GM18868 (cell line): ENCODE data around the gene C6orf89.

Experiments
- ATAC-seq: cut with Tn5 transposase; IDR thresholded peaks from one replicate; pipeline ENCODE4 v1.9.1; 2021; ENCODE audit warnings: mild to moderate bottlenecking, moderate library complexity; ENCODE audit not compliant: unreplicated experiment

C6orf89 gene

DNA sequence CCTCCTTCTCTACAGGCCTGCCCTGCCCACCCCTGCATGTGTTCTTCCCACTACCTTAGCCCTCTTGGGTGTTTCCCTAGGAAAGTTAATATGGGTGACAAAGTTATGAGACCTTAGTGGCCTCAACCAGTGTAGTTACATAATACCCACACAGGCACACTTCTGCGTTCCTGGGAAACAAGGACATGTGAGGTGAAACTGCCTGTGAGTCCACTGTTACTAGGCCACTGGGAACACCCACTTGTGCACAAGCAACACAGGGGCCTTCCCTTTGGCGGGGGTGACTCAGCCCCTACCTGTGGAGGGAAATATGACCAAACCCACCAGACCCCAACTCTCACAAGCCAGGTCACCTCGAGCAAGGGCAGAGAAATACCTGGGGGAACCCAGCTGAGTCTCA is 81.5 kb downstream of the C6orf89 start:
- no peak for ATAC-seq

DNA sequence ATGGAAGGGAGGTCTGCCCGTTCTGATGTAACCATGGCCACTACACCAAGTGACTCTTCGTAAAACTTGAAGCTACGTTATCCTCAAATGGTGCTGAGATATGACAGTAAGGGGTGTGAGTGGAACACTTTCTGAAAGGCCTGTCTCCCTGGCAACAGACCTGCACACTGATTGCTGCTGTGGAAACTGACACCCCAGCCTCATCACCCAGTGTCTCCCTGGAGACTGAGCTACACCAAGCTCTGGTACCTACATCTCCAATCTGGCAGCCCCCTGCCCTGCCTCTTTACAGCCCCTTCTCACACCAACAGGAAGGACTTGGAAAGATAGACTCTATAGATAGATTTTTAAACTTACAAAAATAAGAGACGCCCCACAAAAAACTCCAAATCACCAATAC is 82.0 kb downstream of the C6orf89 start:
- no peak for ATAC-seq

DNA sequence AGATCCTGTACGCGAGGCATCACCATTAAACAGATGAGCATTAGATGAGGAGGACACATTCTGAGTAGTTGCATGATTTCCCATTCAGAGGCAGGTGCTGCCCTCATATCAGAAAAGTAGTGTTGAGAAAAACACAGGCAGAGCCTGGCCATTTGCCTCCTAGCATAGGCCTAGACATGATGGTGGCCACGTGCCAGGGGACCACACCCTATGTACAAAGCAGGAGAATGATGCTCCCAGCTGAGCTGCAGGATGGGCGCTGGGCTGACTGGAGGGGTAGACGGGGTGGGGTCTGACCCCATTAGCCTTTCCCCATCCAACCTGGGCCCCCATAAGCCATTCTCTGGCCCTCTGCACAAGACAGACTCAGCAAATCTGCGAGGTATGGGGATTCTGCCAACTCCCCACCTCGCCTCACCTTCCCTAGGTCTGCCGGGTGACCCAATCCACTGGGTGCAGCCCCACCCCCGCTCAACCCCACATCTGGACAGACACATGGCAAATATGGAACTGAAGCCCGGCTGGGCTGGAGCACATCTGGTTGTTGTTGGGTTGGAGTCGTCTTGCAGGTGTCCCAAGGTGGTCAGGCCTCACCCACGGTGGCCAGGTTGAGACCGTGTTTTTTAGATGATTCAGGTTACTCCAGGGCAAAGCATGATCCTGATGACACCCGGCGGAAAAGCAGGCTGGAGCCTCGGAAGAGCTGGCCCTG is 82.7 kb downstream of the C6orf89 start:
- no peak for ATAC-seq

DNA sequence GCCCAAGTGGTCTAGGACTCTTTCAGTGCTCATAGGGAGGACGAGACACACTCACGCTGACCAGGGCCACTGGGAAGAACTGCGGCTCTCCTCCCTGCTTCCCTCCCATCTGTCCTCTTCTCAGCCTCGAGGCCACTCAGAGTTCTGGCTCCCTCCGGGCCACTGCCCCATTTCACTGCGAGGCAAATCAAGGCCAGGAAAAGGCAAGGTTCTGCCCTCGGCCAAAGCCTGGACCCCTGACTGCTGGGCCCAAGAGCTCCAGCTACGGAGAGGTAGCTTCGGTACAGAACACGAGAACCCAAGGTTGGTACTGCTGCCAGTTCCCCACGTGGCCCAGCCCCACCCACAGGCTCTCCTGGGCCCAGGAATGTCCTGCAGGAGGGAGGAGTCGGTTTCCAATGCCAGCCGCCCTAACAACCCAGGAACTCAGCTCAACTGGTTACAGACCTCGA is 83.5 kb downstream of the C6orf89 start:
- ATAC-seq: no peak

DNA sequence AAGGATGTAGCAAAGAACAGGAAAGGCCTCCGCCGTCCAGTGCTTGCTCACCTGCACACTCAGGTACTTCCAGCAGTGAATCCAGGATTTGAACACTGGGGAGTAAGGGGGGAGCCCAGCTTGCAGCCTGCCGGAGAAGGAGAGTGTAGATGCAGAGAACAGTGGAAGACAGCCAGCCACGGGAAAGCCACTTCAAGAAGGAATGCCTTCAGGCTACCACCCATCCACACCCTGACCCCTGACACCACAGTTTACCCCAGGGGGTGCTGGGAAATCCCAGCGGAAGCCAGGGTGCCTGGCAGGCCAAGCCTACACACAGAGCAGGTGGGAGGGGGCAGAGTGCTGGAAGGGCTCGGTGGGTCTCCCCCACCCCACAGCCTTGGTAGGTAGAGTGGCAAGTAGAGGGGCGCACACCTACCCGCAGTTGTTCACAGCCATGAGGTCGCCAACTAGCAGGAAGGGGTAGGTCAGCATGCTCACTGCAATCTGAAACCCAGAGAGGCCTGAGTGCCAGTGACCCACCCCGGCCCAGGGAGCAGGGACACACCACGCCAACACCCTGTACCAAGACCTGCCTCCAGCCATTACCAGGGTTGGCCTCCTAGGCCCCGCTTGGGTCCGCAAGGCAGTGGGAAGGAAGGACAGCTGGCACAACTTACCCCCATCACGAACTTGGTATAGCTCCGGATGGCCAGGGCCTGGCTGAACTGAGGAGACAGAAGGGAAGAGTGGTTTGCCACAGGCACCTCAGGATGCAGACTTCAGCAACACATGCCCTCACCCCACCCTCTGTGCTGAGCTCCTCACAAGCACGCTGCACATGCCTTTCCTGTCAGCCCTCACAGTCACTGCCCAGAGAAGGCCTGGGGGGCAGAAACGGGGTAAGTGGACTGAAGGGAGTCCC is 84.5 kb downstream of the C6orf89 start:
- no peak for ATAC-seq

DNA sequence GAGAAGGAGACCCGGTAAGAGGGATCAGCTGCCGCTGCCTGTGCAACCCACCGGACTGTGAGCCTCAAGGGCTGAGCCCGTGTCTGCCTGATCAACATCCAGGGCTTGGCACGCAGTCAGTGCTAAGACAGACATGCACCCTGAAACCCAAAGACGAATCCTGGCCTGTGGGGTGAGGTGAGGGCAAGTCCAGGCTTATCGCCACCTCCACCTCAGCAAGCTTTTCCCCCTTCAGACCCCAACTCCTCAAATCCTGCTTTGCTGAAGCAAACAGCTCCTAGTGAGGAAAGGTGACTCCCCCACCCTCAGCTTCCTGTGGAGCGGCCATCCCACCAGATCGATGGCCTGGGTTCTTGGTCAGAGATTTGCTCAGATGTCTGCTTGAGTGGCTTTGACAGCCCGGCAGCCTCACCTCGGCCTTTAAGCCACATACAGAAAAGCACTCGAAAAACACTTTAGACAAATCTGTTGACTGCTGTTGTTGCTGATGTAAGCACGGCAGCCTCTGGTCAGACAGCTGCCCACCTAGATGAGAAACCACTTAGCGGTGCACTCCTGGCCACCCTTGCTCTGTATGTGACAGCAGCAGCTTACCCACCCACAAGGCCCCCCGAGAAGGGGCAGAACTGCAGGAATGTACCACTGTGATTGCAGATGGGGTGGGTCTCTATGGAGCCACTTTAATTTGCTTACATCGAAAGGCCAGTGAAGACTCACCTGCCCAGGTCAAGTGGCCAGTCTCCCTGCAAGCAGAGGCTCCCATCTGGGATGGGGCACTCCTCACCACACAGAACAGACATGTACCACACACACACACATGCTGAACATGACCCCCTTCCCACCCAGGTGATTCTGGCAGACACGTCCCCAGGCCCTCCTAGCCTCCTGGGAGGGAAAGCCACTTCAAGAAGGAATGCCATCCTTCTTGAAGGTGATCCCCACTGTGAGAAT is 85.4 kb downstream of the C6orf89 start:
- ATAC-seq: no peak

DNA sequence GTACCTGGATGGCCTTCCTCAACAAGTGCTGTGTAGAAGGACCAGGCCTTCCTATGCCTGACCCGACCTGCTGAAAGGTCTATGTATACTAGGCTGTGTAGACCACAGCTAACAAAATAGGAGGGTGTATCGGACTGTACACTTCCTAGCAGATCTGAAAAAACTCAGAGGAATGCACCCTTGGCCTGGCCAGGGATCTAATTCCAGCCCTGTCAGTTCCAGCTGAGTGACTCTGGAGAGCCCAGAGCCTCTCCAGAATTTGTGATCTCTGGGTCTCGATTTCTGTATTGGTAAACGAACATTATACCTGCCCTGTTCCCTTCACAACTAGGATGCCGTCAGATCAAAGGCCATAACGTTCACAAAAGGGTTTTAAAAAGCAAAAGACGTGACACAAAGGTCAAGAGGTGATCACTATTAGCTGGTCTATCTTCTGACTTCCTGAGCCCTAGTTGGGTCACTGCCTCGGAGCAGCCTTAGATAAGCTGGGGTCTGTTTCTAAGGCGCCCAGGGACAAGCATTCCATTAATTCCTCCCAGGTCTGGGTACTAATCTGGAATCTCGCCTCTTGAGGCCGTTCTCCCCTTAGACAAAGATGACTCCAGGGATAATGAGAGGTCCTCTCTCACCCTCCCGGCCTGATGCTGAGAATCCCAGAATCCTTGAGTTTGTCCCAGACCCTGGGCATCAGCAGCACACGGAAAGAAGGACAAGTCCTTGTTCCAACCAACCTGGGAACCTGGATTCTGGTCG is 86.3 kb downstream of the C6orf89 start:
- no peak for ATAC-seq

DNA sequence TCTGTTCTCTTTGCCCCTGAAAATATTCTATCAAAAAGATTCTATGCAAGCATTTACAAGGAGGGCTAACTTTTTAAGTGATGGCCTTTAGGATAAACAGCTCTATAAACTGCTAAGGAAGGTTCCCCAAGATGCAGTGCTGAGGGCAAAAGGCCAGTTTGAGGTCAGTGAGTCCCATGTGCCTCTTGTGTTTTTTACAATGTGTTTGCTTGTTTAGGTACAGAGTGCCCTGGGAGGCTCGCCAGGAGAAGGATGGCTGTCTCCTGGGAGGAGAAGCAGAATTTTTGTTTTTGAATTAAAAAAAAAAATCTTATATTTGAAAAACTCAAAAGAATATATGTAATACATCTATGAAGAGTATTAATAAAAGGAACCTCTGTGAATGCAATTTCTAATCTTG is 87.4 kb downstream of the C6orf89 start:
- no peak for ATAC-seq

DNA sequence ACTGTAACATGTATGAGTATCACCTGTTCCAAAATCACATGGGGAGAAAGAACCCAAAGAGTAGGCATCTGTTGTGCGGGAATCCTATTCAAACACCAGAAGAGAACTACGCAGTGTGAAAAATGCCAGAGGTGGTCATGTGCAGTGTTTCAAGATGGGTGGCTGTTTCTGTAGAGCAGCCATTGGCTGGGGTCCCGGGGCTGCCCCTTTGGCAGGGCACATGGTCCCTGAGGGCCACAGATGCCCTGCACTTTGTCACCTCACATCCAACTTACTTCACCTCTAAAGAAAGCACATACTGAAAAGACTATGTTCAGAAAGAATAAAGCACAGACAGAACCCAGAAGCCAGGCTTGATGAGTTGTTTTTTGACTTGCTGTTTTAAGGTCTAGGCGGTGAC is 87.9 kb downstream of the C6orf89 start:
- ATAC-seq: no peak

DNA sequence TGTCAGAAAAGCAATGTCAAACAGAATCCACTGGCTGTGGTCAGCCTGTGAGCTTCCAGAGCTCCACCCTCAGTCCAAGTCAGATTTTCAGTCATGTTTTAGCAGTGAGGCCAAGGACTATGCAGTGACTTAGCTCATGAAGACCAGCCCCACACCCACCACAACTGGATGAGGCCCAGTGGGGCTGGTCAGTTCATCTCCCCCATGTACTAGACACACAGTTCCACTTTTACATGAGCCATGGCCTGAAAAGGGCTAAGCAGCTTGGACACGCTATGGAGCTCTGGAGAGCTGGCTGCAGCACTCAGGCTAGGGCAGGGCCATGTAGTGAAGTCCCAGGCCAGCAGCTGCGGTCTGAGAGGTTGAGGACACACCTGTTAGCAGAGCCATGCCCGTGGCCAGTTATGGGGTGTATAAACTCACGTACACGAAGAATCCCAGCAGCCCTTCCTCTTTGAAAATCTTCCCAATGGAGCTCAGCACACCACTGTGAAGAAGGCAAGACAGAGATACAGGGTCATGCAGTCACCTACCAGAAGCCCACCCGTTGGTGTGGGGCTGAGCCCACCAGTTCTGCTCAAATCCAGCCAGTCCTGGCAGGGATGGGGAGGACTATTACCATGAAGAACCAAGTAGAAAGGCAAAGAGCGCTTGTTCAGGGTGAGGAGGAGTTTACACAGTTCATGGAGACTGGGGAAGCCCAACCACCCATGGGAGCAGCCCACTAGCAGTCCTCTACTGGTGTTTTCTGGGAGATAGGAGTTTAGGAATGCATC is 89.7 kb downstream of the C6orf89 start:
- no peak for ATAC-seq

DNA sequence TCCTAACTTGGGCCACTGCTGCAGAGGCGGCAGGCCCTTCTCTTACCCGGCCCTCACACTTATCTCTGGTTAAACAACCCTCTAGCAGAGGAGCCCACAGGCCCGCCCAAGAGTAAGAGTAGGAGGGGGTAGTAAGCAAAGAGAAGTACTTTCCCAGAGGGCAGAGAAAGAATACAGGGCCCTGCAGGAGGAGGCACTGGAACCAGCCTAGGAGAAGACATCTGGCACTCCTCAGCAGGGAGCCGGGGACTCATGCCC is 90.2 kb downstream of the C6orf89 start:
- ATAC-seq: no peak

DNA sequence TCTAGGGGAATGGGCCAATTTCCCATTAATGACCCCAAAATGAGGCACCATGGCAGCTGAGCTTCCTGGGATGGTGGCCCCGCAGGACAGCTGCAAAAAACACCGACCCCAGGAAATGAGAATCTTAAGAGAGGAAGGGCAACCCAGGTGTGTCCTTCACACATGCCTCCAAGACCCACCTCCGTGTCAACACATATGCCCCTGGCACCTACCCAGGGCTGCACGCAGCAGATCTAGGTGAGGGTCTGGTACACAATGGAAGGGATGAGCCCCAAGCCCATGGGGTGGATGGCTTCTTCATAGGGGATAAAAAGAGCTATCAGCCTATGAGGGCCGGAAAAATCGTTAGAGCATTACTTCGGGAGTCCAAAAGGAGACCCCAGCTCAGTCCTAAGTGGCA is 90.8 kb downstream of the C6orf89 start:
- ATAC-seq: no peak

DNA sequence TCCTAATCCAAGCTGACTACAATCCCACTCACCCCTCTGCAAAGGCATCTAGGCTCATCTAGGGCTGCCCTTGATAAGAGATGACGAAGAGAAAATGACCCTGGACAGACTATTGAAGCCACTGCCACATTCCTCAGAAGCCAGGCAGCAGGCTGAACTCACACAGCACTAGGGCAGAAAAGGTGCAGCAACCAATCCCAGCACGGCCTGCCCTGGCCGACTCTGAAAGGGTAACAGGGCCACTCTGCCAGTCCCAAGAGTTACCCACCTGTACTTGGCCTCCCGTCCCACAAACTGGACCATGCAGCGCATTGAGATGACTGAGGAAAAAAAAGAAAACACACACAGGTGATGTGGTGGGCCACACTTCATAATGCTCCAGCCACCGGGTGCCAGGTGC is 91.2 kb downstream of the C6orf89 start:
- no peak for ATAC-seq

DNA sequence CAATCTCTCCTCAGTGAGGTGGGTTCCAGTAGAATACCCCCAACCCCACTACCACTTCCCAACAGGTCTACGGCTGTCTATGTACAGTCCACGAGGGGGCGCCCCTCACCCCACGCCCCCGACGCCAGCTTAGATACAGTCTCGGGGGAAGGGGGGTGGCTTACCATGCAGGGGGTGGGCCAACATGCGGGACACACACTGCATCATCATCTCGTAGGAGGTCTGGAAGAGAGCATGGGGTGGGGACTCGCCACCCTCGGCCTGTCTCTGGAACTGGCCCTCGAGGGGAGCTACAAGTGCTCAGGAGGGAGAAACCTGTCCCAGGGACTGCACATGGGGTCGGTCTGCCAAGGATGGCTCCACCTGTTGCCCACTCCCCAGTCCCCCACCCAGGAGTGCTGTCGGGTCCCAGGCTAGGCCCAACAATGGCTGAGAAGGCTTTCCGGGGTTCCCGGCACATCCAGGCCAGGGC is 91.8 kb downstream of the C6orf89 start:
- ATAC-seq: no peak
